Measurements from ENCODE around the gene LTB. TPM values are rescaled to one million over a fixed set of nuclear protein-coding genes. Genes with fewer than 3 reads are reported as not detected.
A peak's percentile ranks its signal among the peaks of the same experiment; 100 is the strongest.

LTB gene
- total RNA-seq, 1 donor from 2014 or later: 0.25 TPM

- Histone ChIP-seq H3K4me3 (peak overlapping the region; percentile 89), H3K4me1 (peaks cover 31% of the 10 kb centered on the region), H3K27me3 (ENCODE audit: low read depth) (no peaks in the 10 kb centered on the region), H3K9me3 (replicated peaks) (no peaks in the 10 kb centered on the region), H3K27ac (replicated peaks) (peak overlapping the region; percentile 96), H3K36me3 (peaks cover 37% of the 10 kb centered on the region)
- TF ChIP-seq, protein P1, sequence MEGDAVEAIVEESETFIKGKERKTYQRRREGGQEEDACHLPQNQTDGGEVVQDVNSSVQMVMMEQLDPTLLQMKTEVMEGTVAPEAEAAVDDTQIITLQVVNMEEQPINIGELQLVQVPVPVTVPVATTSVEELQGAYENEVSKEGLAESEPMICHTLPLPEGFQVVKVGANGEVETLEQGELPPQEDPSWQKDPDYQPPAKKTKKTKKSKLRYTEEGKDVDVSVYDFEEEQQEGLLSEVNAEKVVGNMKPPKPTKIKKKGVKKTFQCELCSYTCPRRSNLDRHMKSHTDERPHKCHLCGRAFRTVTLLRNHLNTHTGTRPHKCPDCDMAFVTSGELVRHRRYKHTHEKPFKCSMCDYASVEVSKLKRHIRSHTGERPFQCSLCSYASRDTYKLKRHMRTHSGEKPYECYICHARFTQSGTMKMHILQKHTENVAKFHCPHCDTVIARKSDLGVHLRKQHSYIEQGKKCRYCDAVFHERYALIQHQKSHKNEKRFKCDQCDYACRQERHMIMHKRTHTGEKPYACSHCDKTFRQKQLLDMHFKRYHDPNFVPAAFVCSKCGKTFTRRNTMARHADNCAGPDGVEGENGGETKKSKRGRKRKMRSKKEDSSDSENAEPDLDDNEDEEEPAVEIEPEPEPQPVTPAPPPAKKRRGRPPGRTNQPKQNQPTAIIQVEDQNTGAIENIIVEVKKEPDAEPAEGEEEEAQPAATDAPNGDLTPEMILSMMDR (IDR thresholded peaks at IDR 0.05; ENCODE audit: borderline replicate concordance): no peak
- DNase-seq: no peak
- intact Hi-C loops (cut with micrococcal nuclease): no loop called here
Measured at GRCh38 chr6:31621320-31621939, 39.2 kb upstream of the LTB start.

- intact Hi-C loops (cut with micrococcal nuclease): no loop called here
Measured at GRCh38 chr6:31620586-31621319, 38.5 kb upstream of the LTB start, which contains the start of gene PRRC2A. TSS of gene PRRC2A (plus strand) at chr6:31620715. CDS start at chr6:31622790, 2,075 bp downstream.

DNA sequence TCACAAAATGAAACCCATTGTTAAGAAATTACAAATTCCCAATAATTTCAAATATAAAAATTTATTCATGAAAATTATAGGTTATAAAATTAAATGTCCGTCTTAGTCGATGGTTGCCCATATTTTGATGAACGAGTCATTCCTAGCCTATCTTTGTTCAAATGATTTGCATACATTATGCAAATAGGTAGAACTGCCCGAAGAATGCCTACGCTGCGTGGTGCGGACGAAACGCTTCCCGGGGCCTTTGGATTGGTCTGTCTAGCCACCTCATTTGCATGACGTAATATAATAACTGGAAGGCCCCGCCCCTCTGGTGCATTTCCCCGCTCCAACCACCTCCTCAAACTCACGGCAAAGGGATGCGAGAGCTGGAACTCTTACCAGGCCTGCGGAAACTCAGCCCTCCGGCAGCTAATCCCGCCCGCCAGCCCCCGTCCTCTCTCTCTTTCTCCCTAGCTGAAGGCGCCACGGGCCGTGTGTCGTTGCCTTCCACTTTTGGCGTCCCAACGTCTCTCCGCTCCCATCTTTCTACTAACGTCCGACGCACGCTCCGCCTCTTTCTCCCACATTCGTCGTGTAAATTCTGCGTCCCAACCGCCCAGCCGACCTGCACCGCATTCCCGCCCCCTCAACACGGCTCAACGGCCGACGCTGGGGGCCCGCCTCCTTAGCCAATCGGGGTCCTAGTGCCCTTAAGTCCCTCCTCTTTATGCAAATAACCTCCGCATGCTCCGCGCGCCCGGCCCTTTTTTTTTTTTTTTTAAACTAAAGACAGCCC is 37.8 kb upstream of the LTB start:
- H3K4me3 ChIP-seq: peak overlapping the region; percentile 89
- H3K36me3 ChIP-seq: peaks cover 22% of the 10 kb centered on the region
- peak; percentile 98 for DNase-seq
- TF ChIP-seq, protein P1 (IDR thresholded peaks at IDR 0.05; ENCODE audit: borderline replicate concordance): no peak
- H3K27ac ChIP-seq (replicated peaks): peak overlapping the region; percentile 96
- H3K27me3 ChIP-seq (ENCODE audit: low read depth): no peaks in the 10 kb centered on the region
- peaks cover 31% of the 10 kb centered on the region for H3K4me1 ChIP-seq
- H3K9me3 ChIP-seq (replicated peaks): no peaks in the 10 kb centered on the region
- intact Hi-C loops (cut with micrococcal nuclease): no loop called here

More at GRCh38 chr6:31620586-31621319, 38.5 kb upstream of the LTB start, which contains the start of gene PRRC2A:
- Histone ChIP-seq H3K36me3 (peaks cover 30% of the 10 kb centered on the region), H3K9me3 (replicated peaks) (no peaks in the 10 kb centered on the region), H3K4me3 (peak within 1 kb of the TSS; percentile 89), H3K4me1 (peaks cover 31% of the 10 kb centered on the region), H3K27ac (replicated peaks) (peak within 1 kb of the TSS; percentile 96), H3K27me3 (ENCODE audit: low read depth) (no peaks in the 10 kb centered on the region)
- TF ChIP-seq, protein P1 (IDR thresholded peaks at IDR 0.05; ENCODE audit: borderline replicate concordance): no peak
- DNase-seq: peak; percentile 93

GRCh38 chr6:31617010-31617409 is 34.8 kb upstream of the LTB start:
- Histone ChIP-seq H3K27ac (replicated peaks) (no peak overlapping the region), H3K4me1 (peaks cover 20% of the 10 kb centered on the region), H3K9me3 (replicated peaks) (no peaks in the 10 kb centered on the region), H3K4me3 (no peak overlapping the region), H3K27me3 (ENCODE audit: low read depth) (no peaks in the 10 kb centered on the region), H3K36me3 (no peaks in the 10 kb centered on the region)
- TF ChIP-seq, protein P1 (IDR thresholded peaks at IDR 0.05; ENCODE audit: borderline replicate concordance): no peak
- no peak for DNase-seq
- intact Hi-C loops (cut with micrococcal nuclease): no loop called here

DNA sequence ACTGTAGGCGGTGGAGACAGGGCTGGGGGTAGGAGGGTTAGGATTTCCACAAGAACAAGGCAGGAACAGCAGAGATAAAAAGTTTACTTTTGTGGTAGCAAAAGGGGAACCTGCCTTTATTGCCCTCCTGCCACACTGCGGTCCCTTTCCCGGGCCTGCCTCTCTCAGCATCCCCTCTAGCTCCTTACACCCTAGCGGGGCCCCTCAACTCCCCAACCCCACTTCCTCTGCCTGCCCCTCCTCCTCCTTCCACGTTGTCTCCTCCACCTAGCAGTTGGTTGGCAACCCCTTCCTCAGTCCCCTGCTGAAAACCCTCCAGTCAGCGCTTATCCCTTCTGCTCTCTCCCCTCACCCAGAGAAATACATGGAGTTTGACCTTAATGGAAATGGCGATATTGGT is 33.5 kb upstream of the LTB start:
- Histone ChIP-seq H3K4me3 (peak overlapping the region; percentile 44), H3K27me3 (ENCODE audit: low read depth) (no peaks in the 10 kb centered on the region), H3K36me3 (no peaks in the 10 kb centered on the region), H3K4me1 (peaks cover 8% of the 10 kb centered on the region), H3K27ac (replicated peaks) (peak overlapping the region; percentile 33), H3K9me3 (replicated peaks) (no peaks in the 10 kb centered on the region)
- DNase-seq: no peak
- TF ChIP-seq, protein P1 (IDR thresholded peaks at IDR 0.05; ENCODE audit: borderline replicate concordance): no peak
- intact Hi-C loops (cut with micrococcal nuclease): no loop called here

Measured in left ventricle myocardium inferior (tissue), 1 donor.